Measurements from ENCODE around the gene CCL11. TPM values are rescaled to one million over a fixed set of nuclear protein-coding genes. Genes with fewer than 3 reads are reported as not detected.

CCL11 gene
- total RNA-seq, 2 experiments from 2014 or later = not detected

DNA sequence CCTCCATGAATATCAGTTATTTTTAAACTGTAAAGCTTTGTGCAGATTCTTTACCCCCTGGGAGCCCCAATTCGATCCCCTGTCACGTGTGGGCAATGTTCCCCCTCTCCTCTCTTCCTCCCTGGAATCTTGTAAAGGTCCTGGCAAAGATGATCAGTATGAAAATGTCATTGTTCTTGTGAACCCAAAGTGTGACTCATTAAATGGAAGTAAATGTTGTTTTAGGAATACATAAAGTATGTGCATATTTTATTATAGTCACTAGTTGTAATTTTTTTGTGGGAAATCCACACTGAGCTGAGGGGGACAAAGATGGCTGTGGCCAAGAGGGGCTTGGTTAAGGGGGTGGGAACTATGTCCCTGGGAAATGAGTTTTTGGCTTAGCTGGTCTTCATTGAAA, 2.3 kb downstream of the CCL11 start:
- intact Hi-C loops (cut with micrococcal nuclease) = no loop called here
- DNase-seq (no peak), ATAC-seq (no peak)
- no peaks in the 10 kb centered on the region for H3K4me1 Mint-ChIP-seq (ENCODE audit: low read depth)
- TF ChIP-seq, protein P1, sequence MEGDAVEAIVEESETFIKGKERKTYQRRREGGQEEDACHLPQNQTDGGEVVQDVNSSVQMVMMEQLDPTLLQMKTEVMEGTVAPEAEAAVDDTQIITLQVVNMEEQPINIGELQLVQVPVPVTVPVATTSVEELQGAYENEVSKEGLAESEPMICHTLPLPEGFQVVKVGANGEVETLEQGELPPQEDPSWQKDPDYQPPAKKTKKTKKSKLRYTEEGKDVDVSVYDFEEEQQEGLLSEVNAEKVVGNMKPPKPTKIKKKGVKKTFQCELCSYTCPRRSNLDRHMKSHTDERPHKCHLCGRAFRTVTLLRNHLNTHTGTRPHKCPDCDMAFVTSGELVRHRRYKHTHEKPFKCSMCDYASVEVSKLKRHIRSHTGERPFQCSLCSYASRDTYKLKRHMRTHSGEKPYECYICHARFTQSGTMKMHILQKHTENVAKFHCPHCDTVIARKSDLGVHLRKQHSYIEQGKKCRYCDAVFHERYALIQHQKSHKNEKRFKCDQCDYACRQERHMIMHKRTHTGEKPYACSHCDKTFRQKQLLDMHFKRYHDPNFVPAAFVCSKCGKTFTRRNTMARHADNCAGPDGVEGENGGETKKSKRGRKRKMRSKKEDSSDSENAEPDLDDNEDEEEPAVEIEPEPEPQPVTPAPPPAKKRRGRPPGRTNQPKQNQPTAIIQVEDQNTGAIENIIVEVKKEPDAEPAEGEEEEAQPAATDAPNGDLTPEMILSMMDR (IDR thresholded peaks at IDR 0.05) = no peak
- POLR2A ChIA-PET = interaction anchor here (0.8 kb wide), 1 partner anchor 11 kb away, joined by 3 read pairs; no protein-coding TSS in a partner anchor
- CTCF ChIA-PET = interaction anchor here (1.9 kb wide), 1 partner anchor 73 kb away, joined by 6 read pairs; no protein-coding TSS in a partner anchor
- no peak overlapping the region for H3K27ac Mint-ChIP-seq
- H3K27me3 Mint-ChIP-seq = peaks cover 17% of the 10 kb centered on the region
- H3K9me3 Mint-ChIP-seq = no peaks in the 10 kb centered on the region
- no peak overlapping the region for H3K4me3 Mint-ChIP-seq
- H3K36me3 Mint-ChIP-seq (ENCODE audit: low read depth) = no peaks in the 10 kb centered on the region

DNA sequence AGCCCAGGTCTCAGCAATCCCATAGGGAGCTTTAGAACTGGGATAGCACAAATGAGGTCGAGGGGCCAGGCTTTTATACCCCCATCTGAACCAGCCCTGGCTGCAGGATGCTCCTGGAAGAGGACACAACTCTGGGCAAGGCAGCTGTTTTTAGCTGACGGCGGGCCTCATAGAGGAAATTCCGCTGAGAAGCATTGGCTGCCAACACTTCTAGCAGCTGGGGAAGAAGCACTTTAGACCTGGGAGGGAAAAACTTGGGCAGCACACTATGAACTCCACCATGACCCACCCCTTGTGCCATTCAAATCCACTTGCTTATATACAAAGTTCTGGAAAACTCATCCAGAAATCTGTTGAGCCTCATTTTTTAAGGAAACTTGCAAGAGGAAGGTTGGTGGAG, 5.0 kb downstream of the CCL11 start:
- no peaks in the 10 kb centered on the region for H3K36me3 Mint-ChIP-seq (ENCODE audit: low read depth)
- no peak for DNase-seq
- POLR2A ChIA-PET = no interaction called here
- no peak overlapping the region for H3K4me3 Mint-ChIP-seq
- CTCF ChIA-PET = interaction anchor here (0.8 kb wide), 1 partner anchor 71 kb away, joined by 3 read pairs; no protein-coding TSS in a partner anchor
- no peaks in the 10 kb centered on the region for H3K4me1 Mint-ChIP-seq (ENCODE audit: low read depth)
- TF ChIP-seq, protein P1 (IDR thresholded peaks at IDR 0.05) = no peak
- peaks cover 13% of the 10 kb centered on the region for H3K27me3 Mint-ChIP-seq
- H3K9me3 Mint-ChIP-seq = no peaks in the 10 kb centered on the region
- intact Hi-C loops (cut with micrococcal nuclease) = no loop called here
- ATAC-seq = no peak
- H3K27ac Mint-ChIP-seq = no peak overlapping the region

DNA sequence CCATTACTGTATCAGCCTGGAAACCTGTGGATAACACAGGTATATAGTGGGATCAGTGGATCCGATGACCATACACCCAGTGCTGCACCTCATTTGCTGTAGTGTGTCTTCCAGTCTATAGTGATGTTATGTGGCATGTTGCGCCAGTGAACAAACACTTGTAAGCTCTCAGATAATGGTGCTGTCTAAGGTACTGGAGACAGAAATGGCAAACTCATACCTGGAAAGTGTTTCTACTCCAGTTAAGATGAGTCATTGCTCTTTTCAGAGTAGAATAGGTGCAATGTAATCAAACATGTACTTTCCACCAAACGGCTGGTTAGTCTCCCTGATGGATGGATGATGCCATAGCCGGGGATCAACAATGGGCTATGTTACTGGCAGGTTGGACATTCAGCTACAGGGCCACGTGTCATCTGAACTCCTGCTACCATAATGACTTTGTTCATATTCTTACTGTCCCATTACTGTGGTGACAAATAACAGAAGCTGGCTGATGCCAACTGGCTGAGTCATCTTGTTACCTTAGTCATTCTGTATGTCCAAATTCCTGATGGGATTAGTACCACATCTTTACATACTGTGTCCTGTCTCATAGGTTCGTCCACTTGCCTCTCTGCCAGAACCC, 6.3 kb downstream of the CCL11 start:
- DNase-seq = no peak
- ChIA-PET CTCF (no interaction called here), POLR2A (no interaction called here)
- intact Hi-C loops (cut with micrococcal nuclease) = no loop called here
- no peak for ATAC-seq
- H3K9me3 Mint-ChIP-seq = no peaks in the 10 kb centered on the region
- TF ChIP-seq, protein P1 (IDR thresholded peaks at IDR 0.05) = no peak
- peaks cover 10% of the 10 kb centered on the region for H3K27me3 Mint-ChIP-seq
- H3K4me1 Mint-ChIP-seq (ENCODE audit: low read depth) = no peaks in the 10 kb centered on the region
- H3K27ac Mint-ChIP-seq = no peak overlapping the region
- H3K36me3 Mint-ChIP-seq (ENCODE audit: low read depth) = no peaks in the 10 kb centered on the region
- H3K4me3 Mint-ChIP-seq = no peak overlapping the region

DNA sequence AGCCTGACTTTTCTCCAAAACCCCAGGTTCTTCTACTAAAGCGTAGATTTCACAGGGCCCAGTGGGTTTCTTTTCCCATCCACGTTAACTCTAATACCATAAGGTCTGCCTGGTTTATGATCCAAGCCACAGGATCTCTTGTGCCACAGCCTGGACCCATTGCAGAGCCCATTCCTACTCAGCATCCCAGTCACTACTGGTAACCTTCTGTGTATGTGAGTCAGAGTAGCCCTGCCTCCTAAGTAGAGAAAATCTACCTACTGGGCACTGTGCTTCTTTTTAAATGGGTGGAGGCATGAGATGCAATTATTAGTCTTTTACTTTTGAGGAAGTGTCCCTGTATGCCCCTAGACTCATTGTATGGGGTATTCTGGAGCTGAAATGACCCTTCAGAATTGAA, 13.5 kb downstream of the CCL11 start:
- intact Hi-C loops (cut with micrococcal nuclease) = no loop called here
- peaks cover 20% of the 10 kb centered on the region for H3K27me3 Mint-ChIP-seq
- CTCF ChIA-PET = no interaction called here

DNA sequence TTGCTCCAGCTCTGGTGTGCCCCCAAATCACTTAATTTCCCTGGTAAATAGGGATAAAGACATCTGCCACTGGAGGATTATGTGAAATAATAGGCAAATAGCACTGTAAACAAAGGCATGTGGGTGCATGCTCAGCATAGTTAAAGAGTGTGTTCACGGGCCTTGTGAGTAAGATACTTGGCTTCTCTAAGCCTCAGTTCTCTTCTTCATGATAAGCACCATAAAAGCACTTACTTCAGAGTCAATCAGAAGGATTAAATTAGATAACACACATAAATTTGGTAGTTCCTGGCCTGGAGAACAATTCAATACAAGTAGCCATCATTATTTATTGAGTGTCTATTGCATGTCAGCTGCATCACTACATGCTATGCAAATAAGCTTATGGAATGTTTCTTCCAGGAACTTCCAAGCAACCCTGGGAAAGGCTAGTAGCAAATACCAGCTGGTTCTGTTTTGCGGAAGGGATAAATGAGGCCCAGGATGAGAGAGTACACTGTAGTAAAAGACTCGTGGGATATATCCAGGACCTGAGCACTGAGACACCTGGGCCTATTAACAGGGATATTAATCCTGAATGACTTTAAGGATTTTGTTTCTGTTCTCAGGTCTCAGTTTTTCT, 14.5 kb downstream of the CCL11 start:
- ATAC-seq (no peak), DNase-seq (no peak)
- CTCF ChIA-PET = interaction anchor here (1.4 kb wide), 1 partner anchor 100 kb away, joined by 6 read pairs; no protein-coding TSS in a partner anchor
- Mint-ChIP-seq H3K4me3 (no peak overlapping the region), H3K27me3 (peaks cover 20% of the 10 kb centered on the region), H3K27ac (no peak overlapping the region), H3K36me3 (ENCODE audit: low read depth) (no peaks in the 10 kb centered on the region), H3K9me3 (no peaks in the 10 kb centered on the region), H3K4me1 (ENCODE audit: low read depth) (no peaks in the 10 kb centered on the region)
- POLR2A ChIA-PET = no interaction called here
- intact Hi-C loops (cut with micrococcal nuclease) = no loop called here
- TF ChIP-seq, protein P1 (IDR thresholded peaks at IDR 0.05) = no peak

More for the DNA sequence above, 13.5 kb downstream of the CCL11 start:
- H3K9me3 Mint-ChIP-seq = no peaks in the 10 kb centered on the region
- H3K4me3 Mint-ChIP-seq = no peak overlapping the region
- DNase-seq (no peak), ATAC-seq (no peak)
- H3K4me1 Mint-ChIP-seq (ENCODE audit: low read depth) = no peaks in the 10 kb centered on the region
- TF ChIP-seq, protein P1 (IDR thresholded peaks at IDR 0.05) = no peak
- POLR2A ChIA-PET = no interaction called here
- H3K27ac Mint-ChIP-seq = no peak overlapping the region
- H3K36me3 Mint-ChIP-seq (ENCODE audit: low read depth) = no peaks in the 10 kb centered on the region
